Endothelial cell of umbilical vein (primary cell): ENCODE data around the gene ATXN7. TPM values are rescaled to one million over a fixed set of nuclear protein-coding genes. Genes with fewer than 3 reads are reported as not detected.

ENCODE experiments used
- BruUV-seq: library from RNA; stranded (reverse); fragments of 400-500 nt; replicated peaks from 2 replicates; lab custom pipeline; 2021; lab: Mats Ljungman, UMichigan
- CTCF ChIA-PET: fragments of 300-600, 350-600 bp; sonication (Branson Sonifier 250); formaldehyde crosslinking; loops from one replicate; lab custom pipeline; 2021; ENCODE audit warnings: antibody characterized with exemption, inconsistent platforms; lab: Charles Lee
- POLR2A ChIA-PET: fragments of 300-600, 350-600 bp; sonication (Branson Sonifier 250); formaldehyde crosslinking; loops from one replicate; lab custom pipeline; 2021; ENCODE audit warnings: antibody characterized with exemption, inconsistent platforms; lab: Charles Lee
- DNase-seq: peaks from one replicate; pipeline ENCODE4 v3.0.0-alpha.2; 2011; ENCODE audit warnings: low read depth, low spot score
- FAIRE-seq: peaks from 2 replicates; lab custom pipeline; 2011; peaks lifted over from hg19 to GRCh38; lab: Jason Lieb, UNC
- H2AFZ ChIP-seq: 2 replicates; pipeline ENCODE4 v1.6.0; 2012; ENCODE audit warnings: low read depth, low read length, control low read depth, inconsistent platforms
- H3K27ac ChIP-seq: 2 replicates; pipeline ENCODE4 v1.5.1; 2011; ENCODE audit warnings: low read depth, mild to moderate bottlenecking, control low read depth, low read length, moderate library complexity; ENCODE audit not compliant: insufficient read depth
- H3K27me3 ChIP-seq, 2 experiments: 2 replicates each; pipeline versions ENCODE4 v1.6.0 to v1.6.1; 2011; ENCODE audit warnings: low read length in 2 of 2, mixed read lengths in 1 of 2; ENCODE audit not compliant: control insufficient read depth in 2 of 2, insufficient read depth in 2 of 2
- H3K36me3 ChIP-seq, 2 experiments: 2 replicates in 1 of 2; 3 replicates in 1 of 2; pipeline ENCODE4 v1.5.1; 2011; ENCODE audit warnings: low read length in 2 of 2, mild to moderate bottlenecking in 1 of 2, moderate library complexity in 1 of 2; ENCODE audit not compliant: control insufficient read depth in 2 of 2, insufficient read depth in 2 of 2; ENCODE audit errors: extremely low read depth in 1 of 2
- H3K4me1 ChIP-seq: 3 replicates; pipeline ENCODE4 v1.5.1; 2011; ENCODE audit warnings: mild to moderate bottlenecking, low read length; ENCODE audit not compliant: control insufficient read depth, insufficient read depth; ENCODE audit errors: extremely low read depth
- H3K4me2 ChIP-seq: 2 replicates; pipeline ENCODE4 v1.6.1; 2011; ENCODE audit warnings: low read length, control low read depth, mixed read lengths; ENCODE audit not compliant: insufficient read depth
- H3K4me3 ChIP-seq, 3 experiments: fragments of 200-600 bp in 1 of 3; sonication (generic), shearing (Covaris generic) in 1 of 3; replicated peaks in 1 of 3; 2 replicates each; pipeline ENCODE4 v1.5.1; 2011 to 2016; ENCODE audit warnings: control low read depth in 3 of 3, low read length in 3 of 3, mild to moderate bottlenecking in 2 of 3, inconsistent platforms in 1 of 3, low read depth in 1 of 3, moderate library complexity in 1 of 3; ENCODE audit not compliant: insufficient read depth in 1 of 3
- H3K79me2 ChIP-seq: 2 replicates; pipeline ENCODE4 v1.6.0; 2012; ENCODE audit warnings: low read length, inconsistent platforms; ENCODE audit not compliant: control insufficient read depth, insufficient read depth
- H3K9ac ChIP-seq: replicated peaks from 2 replicates; pipeline ENCODE3; 2011; ENCODE audit warnings: low read length, control low read depth; ENCODE audit not compliant: insufficient read depth; ENCODE audit errors: extremely low read depth
- H3K9me1 ChIP-seq: replicated peaks from 3 replicates; pipeline ENCODE4 v1.6.0; 2011; ENCODE audit warnings: mild to moderate bottlenecking, low read length; ENCODE audit not compliant: control insufficient read depth, insufficient read depth; ENCODE audit errors: extremely low read depth
- H3K9me3 ChIP-seq: replicated peaks from 2 replicates; pipeline ENCODE4 v1.5.1; 2012; ENCODE audit warnings: low read length, inconsistent platforms; ENCODE audit not compliant: control insufficient read depth, insufficient read depth
- H4K20me1 ChIP-seq: replicated peaks from 2 replicates; pipeline ENCODE3; 2011; ENCODE audit warnings: mild to moderate bottlenecking, low read length; ENCODE audit not compliant: control insufficient read depth, insufficient read depth; ENCODE audit errors: extremely low read depth
- EZH2 ChIP-seq: IDR thresholded peaks from 2 replicates; pipeline ENCODE4 v1.6.1; 2012; ENCODE audit warnings: borderline replicate concordance, low read depth, mild to moderate bottlenecking, moderate library complexity, low read length, inconsistent platforms; ENCODE audit not compliant: severe bottlenecking
- FOS ChIP-seq: IDR thresholded peaks from 2 replicates; pipeline ENCODE4 v1.6.1; 2011; ENCODE audit warnings: mild to moderate bottlenecking, low read length, moderate library complexity, borderline replicate concordance; ENCODE audit not compliant: insufficient read depth
- GATA2 ChIP-seq: IDR thresholded peaks from 2 replicates; pipeline ENCODE4 v1.7.0; 2011; ENCODE audit warnings: low read depth, mild to moderate bottlenecking, moderate library complexity, mixed read lengths, low read length; ENCODE audit not compliant: insufficient read length, insufficient read depth
- JUN ChIP-seq: IDR thresholded peaks from 2 replicates; pipeline ENCODE4 v1.6.1; 2011; ENCODE audit warnings: borderline replicate concordance, low read depth; ENCODE audit not compliant: insufficient read length, insufficient read depth
- MYC ChIP-seq: IDR thresholded peaks from one replicate; pipeline ENCODE4 v1.6.1; 2011; ENCODE audit warnings: mild to moderate bottlenecking, low read depth, low read length
- POLR2A ChIP-seq: IDR thresholded peaks from 2 replicates; pipeline ENCODE4 v1.6.1; 2012; ENCODE audit warnings: low read depth, mild to moderate bottlenecking, control low read depth, low read length
- POLR2AphosphoS5 ChIP-seq: IDR thresholded peaks from 2 replicates; pipeline ENCODE4 v1.6.1; 2012; ENCODE audit warnings: low read depth, mild to moderate bottlenecking, control low read depth, low read length, moderate library complexity; ENCODE audit not compliant: insufficient read depth
- dilution Hi-C: fragments of 300-500 bp; cut with MboI; formaldehyde crosslinking; loops from one replicate; pipeline ENCODE4 v1.15.0; 2019; ENCODE audit warnings: low sequenced_read_pairs; ENCODE audit not compliant: extremely low pct_ligation_motif_present
- intact Hi-C: fragments of 100-400 bp; cut with micrococcal nuclease; formaldehyde crosslinking; loops from one replicate; pipeline ENCODE4 v1.10.0; 2022
- polyA plus RNA-seq, 4 experiments: library from polyadenylated mRNA; depleted of rRNA in 3 of 4; stranded (reverse) in 3 of 4; unstranded in 1 of 4; fragments of >200 nt; gene quantifications; 2 replicates each; pipeline versions ENCODE4 v1.2.1 to v1.2.3, GENCODE V29; 2011 to 2012; ENCODE audit warnings: missing spikeins in 1 of 4
- total RNA-seq: library from RNA; stranded (reverse); gene quantifications from 2 replicates; pipeline ENCODE4 v1.2.3, GENCODE V29; 2021
- TF ChIP-seq, protein P1 (sequence below), 2 donors: IDR thresholded peaks; 1 replicate in 1 of 2; 2 replicates in 1 of 2; pipeline ENCODE4 v1.5.1; 2011; ENCODE audit warnings: low read length in 2 of 2, mild to moderate bottlenecking in 2 of 2, moderate library complexity in 2 of 2, control low read depth in 1 of 2, inconsistent platforms in 1 of 2, low read depth in 1 of 2; ENCODE audit not compliant: insufficient read depth in 1 of 2; ENCODE audit errors: extremely low read depth in 1 of 2
- TF ChIP-seq, protein P2 (sequence below): IDR thresholded peaks from 2 replicates; pipeline ENCODE4 v1.6.1; 2011; ENCODE audit not compliant: insufficient read depth, insufficient read length

Gene ATXN7
- total and polyA plus RNA-seq, 2 donors (not counting 3 experiments of a cell fraction or from before 2014, with no cell fraction given), result 21.2 to 34.7 TPM

DNA sequence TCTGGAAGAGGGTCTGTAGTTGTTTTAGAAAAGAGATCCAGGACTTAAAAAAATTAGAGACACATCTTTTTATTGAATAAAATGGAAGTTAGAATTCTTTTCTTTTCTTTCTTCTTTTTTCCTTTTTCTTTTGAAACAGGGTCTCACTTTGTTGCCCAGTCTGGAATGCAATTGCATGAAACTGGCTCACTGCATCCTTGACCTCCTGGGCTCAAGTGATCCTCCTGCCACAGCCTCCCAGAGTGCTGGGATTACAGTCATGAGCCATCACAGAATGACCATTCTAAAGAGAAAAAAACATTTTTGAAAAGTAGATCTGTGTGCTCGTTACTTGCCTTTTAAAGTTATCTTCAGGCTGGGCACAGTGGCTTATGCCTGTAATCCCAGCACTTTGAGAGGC, 3.6 kb downstream of the ATXN7 start:
- TF ChIP-seq GATA2 (no peak), EZH2 (no peak), POLR2A (no peak), JUN (no peak), POLR2AphosphoS5 (no peak), MYC (no peak)
- no TSS peak for BruUV-seq
- DNase-seq (no peak), FAIRE-seq (no peak)
- peaks cover 14% of the 10 kb centered on the region for H3K4me1 ChIP-seq
- dilution Hi-C loops, result no loop called here
- no peak overlapping the region for H3K9ac ChIP-seq
- no peaks in the 10 kb centered on the region for H4K20me1 ChIP-seq
- H3K27me3 ChIP-seq, result no peaks in the 10 kb centered on the region
- H3K27ac ChIP-seq, result no peak overlapping the region
- H3K4me3 ChIP-seq, result no peak overlapping the region
- intact Hi-C loops, result loop anchor here (5.0 kb wide), 1 partner anchor 140 kb away; no protein-coding TSS in a partner anchor
- peaks cover 58% of the 10 kb centered on the region for H3K79me2 ChIP-seq
- H3K36me3 ChIP-seq, result no peaks in the 10 kb centered on the region
- no peaks in the 10 kb centered on the region for H3K9me3 ChIP-seq
- H3K9me1 ChIP-seq, result no peaks in the 10 kb centered on the region
- H2AFZ ChIP-seq, result no peak overlapping the region
- H3K4me2 ChIP-seq, result no peak overlapping the region
- ChIA-PET CTCF (interaction anchor here (1.2 kb wide), 1 partner anchor 10 kb away, joined by 3 read pairs; no protein-coding TSS in a partner anchor), POLR2A (no interaction called here)

DNA sequence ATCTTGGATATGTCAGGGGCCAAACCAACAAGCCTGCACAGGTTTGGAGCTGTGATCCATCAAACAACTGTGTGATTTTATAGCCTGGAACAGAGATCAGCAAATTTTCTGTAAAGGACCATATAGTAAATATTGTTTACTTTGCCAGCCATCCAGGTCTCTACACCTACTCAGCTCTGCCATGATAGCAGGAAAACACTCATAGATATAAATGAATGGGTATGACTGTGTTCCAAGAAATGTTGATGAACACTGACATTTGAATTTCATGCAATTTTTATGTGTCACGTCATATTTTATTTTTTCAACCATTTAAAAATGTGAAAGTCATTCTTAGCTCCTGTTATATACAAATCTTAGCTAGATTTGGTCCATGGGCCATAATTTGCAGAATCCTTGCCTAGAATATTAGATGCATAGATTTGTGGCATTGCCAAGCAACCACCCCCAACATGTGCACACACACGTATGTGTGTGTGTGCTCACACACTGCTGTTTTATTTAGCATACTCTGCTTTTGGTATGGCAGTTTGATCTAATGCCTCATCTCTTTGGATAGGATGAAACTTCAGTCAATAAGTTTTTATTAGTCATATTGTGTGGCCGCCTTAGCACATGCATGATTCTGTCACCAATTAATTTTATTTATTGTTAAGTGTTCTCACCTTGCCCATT, 6.4 kb downstream of the ATXN7 start:
- Histone ChIP-seq H3K4me2 (no peak overlapping the region), H3K9ac (no peak overlapping the region), H3K79me2 (peaks cover 53% of the 10 kb centered on the region), H3K27me3 (no peaks in the 10 kb centered on the region), H3K4me1 (peaks cover 5% of the 10 kb centered on the region), H2AFZ (no peak overlapping the region), H3K4me3 (no peak overlapping the region), H3K27ac (no peak overlapping the region), H3K9me3 (no peaks in the 10 kb centered on the region), H3K36me3 (no peaks in the 10 kb centered on the region), H3K9me1 (no peaks in the 10 kb centered on the region), H4K20me1 (no peaks in the 10 kb centered on the region)
- FAIRE-seq (no peak), DNase-seq (no peak)
- ChIA-PET POLR2A (no interaction called here), CTCF (interaction anchor here (0.7 to 1.0 kb wide), 3 partner anchors 14 to 92 kb away, joined by 3 read pairs; no protein-coding TSS in a partner anchor)
- TF ChIP-seq FOS, result no peak
- TF ChIP-seq, protein P1, sequence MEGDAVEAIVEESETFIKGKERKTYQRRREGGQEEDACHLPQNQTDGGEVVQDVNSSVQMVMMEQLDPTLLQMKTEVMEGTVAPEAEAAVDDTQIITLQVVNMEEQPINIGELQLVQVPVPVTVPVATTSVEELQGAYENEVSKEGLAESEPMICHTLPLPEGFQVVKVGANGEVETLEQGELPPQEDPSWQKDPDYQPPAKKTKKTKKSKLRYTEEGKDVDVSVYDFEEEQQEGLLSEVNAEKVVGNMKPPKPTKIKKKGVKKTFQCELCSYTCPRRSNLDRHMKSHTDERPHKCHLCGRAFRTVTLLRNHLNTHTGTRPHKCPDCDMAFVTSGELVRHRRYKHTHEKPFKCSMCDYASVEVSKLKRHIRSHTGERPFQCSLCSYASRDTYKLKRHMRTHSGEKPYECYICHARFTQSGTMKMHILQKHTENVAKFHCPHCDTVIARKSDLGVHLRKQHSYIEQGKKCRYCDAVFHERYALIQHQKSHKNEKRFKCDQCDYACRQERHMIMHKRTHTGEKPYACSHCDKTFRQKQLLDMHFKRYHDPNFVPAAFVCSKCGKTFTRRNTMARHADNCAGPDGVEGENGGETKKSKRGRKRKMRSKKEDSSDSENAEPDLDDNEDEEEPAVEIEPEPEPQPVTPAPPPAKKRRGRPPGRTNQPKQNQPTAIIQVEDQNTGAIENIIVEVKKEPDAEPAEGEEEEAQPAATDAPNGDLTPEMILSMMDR (IDR thresholded peaks at IDR 0.05; ENCODE audit: extremely low read depth in 1 of 2, insufficient read depth in 1 of 2, low read depth in 1 of 2, low read length in 2 of 2), result no peak
- no peak for TF ChIP-seq JUN
- no peak for TF ChIP-seq GATA2
- TF ChIP-seq, protein P2, sequence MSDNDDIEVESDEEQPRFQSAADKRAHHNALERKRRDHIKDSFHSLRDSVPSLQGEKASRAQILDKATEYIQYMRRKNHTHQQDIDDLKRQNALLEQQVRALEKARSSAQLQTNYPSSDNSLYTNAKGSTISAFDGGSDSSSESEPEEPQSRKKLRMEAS, result no peak
- TF ChIP-seq POLR2AphosphoS5, result no peak
- TF ChIP-seq MYC, result no peak
- no peak for TF ChIP-seq POLR2A
- no peak for TF ChIP-seq EZH2
- no TSS peak for BruUV-seq
- intact Hi-C loops (loop anchor here (5.0 kb wide), 1 partner anchor 137 kb away; no protein-coding TSS in a partner anchor), dilution Hi-C loops (no loop called here)
